Calu3 (cell line): ENCODE data around the gene HAUS7. TPM values are rescaled to one million over a fixed set of nuclear protein-coding genes. Genes with fewer than 3 reads are reported as not detected.

ENCODE experiments used
- BruUV-seq: library from RNA; stranded (reverse); fragments of 400-500 nt; replicated peaks from 2 replicates; lab custom pipeline; 2021; lab: Mats Ljungman, UMichigan
- CTCF ChIA-PET: fragments of 300-600 bp; sonication (Branson Sonifier 250); formaldehyde crosslinking; loops from one replicate; lab custom pipeline; 2022; ENCODE audit warnings: antibody characterized with exemption; lab: Charles Lee
- DNase-seq: peaks from one replicate; pipeline ENCODE4 v3.0.0; 2022
- H3K27ac Mint-ChIP-seq: one replicate; pipeline ENCODE4 v1.8.0; 2022; ENCODE audit warnings: mixed read lengths; ENCODE audit not compliant: unreplicated experiment
- H3K27me3 Mint-ChIP-seq: one replicate; pipeline ENCODE4 v1.8.0; 2022; ENCODE audit warnings: mixed read lengths; ENCODE audit not compliant: unreplicated experiment
- H3K36me3 Mint-ChIP-seq: one replicate; pipeline ENCODE4 v1.8.0; 2022; ENCODE audit warnings: mild to moderate bottlenecking, moderate library complexity, mixed read lengths; ENCODE audit not compliant: insufficient read depth, unreplicated experiment
- H3K4me1 Mint-ChIP-seq: one replicate; pipeline ENCODE4 v1.8.0; 2022; ENCODE audit warnings: mild to moderate bottlenecking, low read depth, mixed read lengths; ENCODE audit not compliant: unreplicated experiment
- H3K4me3 Mint-ChIP-seq: one replicate; pipeline ENCODE4 v1.8.0; 2022; ENCODE audit warnings: mild to moderate bottlenecking, low read depth, moderate library complexity, mixed read lengths; ENCODE audit not compliant: unreplicated experiment
- H3K9me3 Mint-ChIP-seq: one replicate; pipeline ENCODE4 v1.8.0; 2022; ENCODE audit warnings: low read depth, mixed read lengths; ENCODE audit not compliant: unreplicated experiment
- intact Hi-C: fragments of 100-400 bp; cut with micrococcal nuclease; formaldehyde crosslinking; loops from one replicate; pipeline ENCODE4 v1.10.0; 2022; ENCODE audit not compliant: unreplicated experiment
- total RNA-seq: library from RNA; stranded (reverse); gene quantifications from 2 replicates; pipeline ENCODE4 v1.2.3, GENCODE V29; 2022
- TF ChIP-seq, protein P1 (sequence below): fragments of 200-600 bp; IDR thresholded peaks from one replicate; pipeline ENCODE4 v1.8.0; 2022; ENCODE audit warnings: antibody characterized with exemption; ENCODE audit not compliant: unreplicated experiment

HAUS7 gene
- total RNA-seq, 1 experiment from 2014 or later, result 38.6 TPM

DNA sequence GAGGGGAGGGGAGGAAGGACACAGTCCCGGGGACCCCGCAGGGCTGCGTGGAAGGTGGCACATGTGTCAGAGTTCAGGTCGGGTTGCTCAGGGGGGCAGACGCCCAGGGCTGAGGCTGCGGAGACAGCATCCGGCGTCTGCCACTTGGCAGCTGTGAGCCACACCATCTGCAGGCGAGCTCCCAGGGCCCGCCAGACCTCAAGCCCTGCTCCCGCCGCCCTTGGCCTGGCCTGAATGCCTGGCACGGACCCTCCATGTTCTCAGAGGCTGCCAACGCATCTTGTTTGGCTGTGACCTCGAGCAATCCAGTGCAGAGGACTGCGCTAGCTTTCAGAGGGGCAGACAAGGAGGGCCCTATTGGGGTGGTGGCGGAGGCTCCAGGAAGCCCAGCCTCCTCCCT lies 29.5 kb upstream of the HAUS7 start:
- no peak overlapping the region for H3K27ac Mint-ChIP-seq

GRCh38 chrX:153499341-153499740 lies 29.0 kb upstream of the HAUS7 start:
- CTCF ChIA-PET, result no interaction called here
- peaks cover 1% of the 10 kb centered on the region for H3K36me3 Mint-ChIP-seq
- BruUV-seq, result no TSS peak
- no peak overlapping the region for H3K27ac Mint-ChIP-seq
- H3K4me3 Mint-ChIP-seq, result no peak overlapping the region
- DNase-seq, result no peak
- no peaks in the 10 kb centered on the region for H3K9me3 Mint-ChIP-seq
- no peaks in the 10 kb centered on the region for H3K4me1 Mint-ChIP-seq
- TF ChIP-seq, protein P1, sequence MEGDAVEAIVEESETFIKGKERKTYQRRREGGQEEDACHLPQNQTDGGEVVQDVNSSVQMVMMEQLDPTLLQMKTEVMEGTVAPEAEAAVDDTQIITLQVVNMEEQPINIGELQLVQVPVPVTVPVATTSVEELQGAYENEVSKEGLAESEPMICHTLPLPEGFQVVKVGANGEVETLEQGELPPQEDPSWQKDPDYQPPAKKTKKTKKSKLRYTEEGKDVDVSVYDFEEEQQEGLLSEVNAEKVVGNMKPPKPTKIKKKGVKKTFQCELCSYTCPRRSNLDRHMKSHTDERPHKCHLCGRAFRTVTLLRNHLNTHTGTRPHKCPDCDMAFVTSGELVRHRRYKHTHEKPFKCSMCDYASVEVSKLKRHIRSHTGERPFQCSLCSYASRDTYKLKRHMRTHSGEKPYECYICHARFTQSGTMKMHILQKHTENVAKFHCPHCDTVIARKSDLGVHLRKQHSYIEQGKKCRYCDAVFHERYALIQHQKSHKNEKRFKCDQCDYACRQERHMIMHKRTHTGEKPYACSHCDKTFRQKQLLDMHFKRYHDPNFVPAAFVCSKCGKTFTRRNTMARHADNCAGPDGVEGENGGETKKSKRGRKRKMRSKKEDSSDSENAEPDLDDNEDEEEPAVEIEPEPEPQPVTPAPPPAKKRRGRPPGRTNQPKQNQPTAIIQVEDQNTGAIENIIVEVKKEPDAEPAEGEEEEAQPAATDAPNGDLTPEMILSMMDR, result no peak
- intact Hi-C loops, result no loop called here
- peaks cover 39% of the 10 kb centered on the region for H3K27me3 Mint-ChIP-seq

More for the DNA sequence above, 29.5 kb upstream of the HAUS7 start:
- TF ChIP-seq, protein P1, result no peak
- intact Hi-C loops, result loop anchor here (10.0 kb wide), 1 partner anchor 465 kb away; no protein-coding TSS in a partner anchor
- peaks cover 7% of the 10 kb centered on the region for H3K36me3 Mint-ChIP-seq
- H3K4me3 Mint-ChIP-seq, result no peak overlapping the region
- H3K9me3 Mint-ChIP-seq, result no peaks in the 10 kb centered on the region
- H3K4me1 Mint-ChIP-seq, result no peaks in the 10 kb centered on the region
- CTCF ChIA-PET, result no interaction called here
- BruUV-seq, result no TSS peak
- DNase-seq, result no peak
- H3K27me3 Mint-ChIP-seq, result peaks cover 39% of the 10 kb centered on the region

- TF ChIP-seq, protein P1, result no peak
- BruUV-seq, result no TSS peak
- intact Hi-C loops, result no loop called here
- H3K36me3 Mint-ChIP-seq, result no peaks in the 10 kb centered on the region
- CTCF ChIA-PET, result no interaction called here
- H3K27me3 Mint-ChIP-seq, result peaks cover 44% of the 10 kb centered on the region
- no peaks in the 10 kb centered on the region for H3K4me1 Mint-ChIP-seq
- H3K4me3 Mint-ChIP-seq, result no peak overlapping the region
- no peak overlapping the region for H3K27ac Mint-ChIP-seq
- DNase-seq, result no peak
- no peaks in the 10 kb centered on the region for H3K9me3 Mint-ChIP-seq
These were observed 28.1 kb upstream of the HAUS7 start for GRCh38 chrX:153498453-153498852.

DNA sequence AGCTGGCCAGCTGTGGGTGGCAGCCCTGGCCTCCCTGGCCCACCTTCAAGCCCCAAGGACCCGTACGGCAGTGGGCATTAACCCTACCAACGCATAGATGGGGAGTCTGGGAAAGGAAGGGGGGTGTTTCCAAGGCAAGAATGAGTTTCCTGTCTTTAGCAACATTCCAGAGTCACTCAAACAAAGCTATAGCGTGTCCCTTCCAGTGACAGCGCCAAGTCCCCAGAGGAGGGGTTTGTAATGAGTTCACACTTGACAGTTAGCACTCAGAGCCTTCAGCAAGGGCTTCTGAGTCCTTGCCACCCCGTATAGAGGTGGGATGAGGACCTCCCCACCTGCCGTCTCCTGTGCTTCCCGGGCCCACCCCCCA lies 26.2 kb upstream of the HAUS7 start:
- Mint-ChIP-seq H3K4me1 (no peaks in the 10 kb centered on the region), H3K27me3 (peaks cover 47% of the 10 kb centered on the region), H3K9me3 (no peaks in the 10 kb centered on the region), H3K27ac (no peak overlapping the region), H3K4me3 (no peak overlapping the region), H3K36me3 (no peaks in the 10 kb centered on the region)
- TF ChIP-seq, protein P1, result no peak
- CTCF ChIA-PET, result no interaction called here
- no peak for DNase-seq
- intact Hi-C loops, result no loop called here
- no TSS peak for BruUV-seq
